T-helper 1 cell treated with Interleukin-12 subunit alpha and Interleukin-12 subunit beta and Interleukin-4 antibody, amounts not matched to agents 30 ng/mL and 1 ng/mL, for 36 hours (primary cell): ENCODE measurements around the gene ROPN1. TPM values are rescaled to one million over a fixed set of nuclear protein-coding genes. Genes with fewer than 3 reads are reported as not detected.
"Not testable (repeated sequence)": the region's sequence is repeated elsewhere in the genome, so short reads cannot be mapped to it uniquely, and the experiment has no call there.

Source experiments
- intact Hi-C: fragments of 100-400 bp; cut with micrococcal nuclease; formaldehyde crosslinking; loops from one replicate; pipeline ENCODE4 v1.15.1; 2024
- total RNA-seq: library from RNA; stranded (reverse); gene quantifications from 2 replicates; pipeline ENCODE4 v1.2.3, GENCODE V29; 2022

The ROPN1 gene
- total RNA-seq, 1 donor from 2014 or later: not detected

- intact Hi-C loops: not testable (repeated sequence)
Observed at GRCh38 chr3:124001366-124001765, 9.4 kb upstream of the ROPN1 start.

- intact Hi-C loops: no loop called here
Observed at GRCh38 chr3:123997543-123997942, 5.6 kb upstream of the ROPN1 start.

- intact Hi-C loops: no loop called here
Observed at GRCh38 chr3:123993818-123994217, 1.9 kb upstream of the ROPN1 start.

GRCh38 chr3:123986427-123986826 lies 5.5 kb downstream of the ROPN1 start:
- intact Hi-C loops: loop anchor here (10.0 kb wide), 1 partner anchor 262 kb away; no protein-coding TSS in a partner anchor

- intact Hi-C loops: loop anchor here (10.0 kb wide), 1 partner anchor 260 kb away; no protein-coding TSS in a partner anchor
Observed at GRCh38 chr3:123984957-123985356, 7.0 kb downstream of the ROPN1 start.

GRCh38 chr3:123984350-123984749 lies 7.6 kb downstream of the ROPN1 start:
- intact Hi-C loops: loop anchor here (10.0 kb wide), 1 partner anchor 260 kb away; no protein-coding TSS in a partner anchor

- intact Hi-C loops: loop anchor here (10.0 kb wide), 1 partner anchor 257 kb away; no protein-coding TSS in a partner anchor
Observed at GRCh38 chr3:123981317-123981716, 10.6 kb downstream of the ROPN1 start.

- intact Hi-C loops: loop anchor here (10.0 kb wide), 1 partner anchor 256 kb away; no protein-coding TSS in a partner anchor
Observed at GRCh38 chr3:123980539-123980938, 11.4 kb downstream of the ROPN1 start.

GRCh38 chr3:123979525-123980501 lies 12.1 kb downstream of the ROPN1 start:
- intact Hi-C loops: loop anchor here (10.0 kb wide), 1 partner anchor 255 kb away; no protein-coding TSS in a partner anchor

- intact Hi-C loops: not testable (repeated sequence)
Observed at GRCh38 chr3:123976904-123977303, 15.0 kb downstream of the ROPN1 start.

GRCh38 chr3:123976181-123976898 lies 15.6 kb downstream of the ROPN1 start:
- intact Hi-C loops: not testable (repeated sequence)

GRCh38 chr3:123975030-123975429 lies 16.9 kb downstream of the ROPN1 start:
- intact Hi-C loops: not testable (repeated sequence)

- intact Hi-C loops: no loop called here
Observed at GRCh38 chr3:123971406-123971805, 20.5 kb downstream of the ROPN1 start.

GRCh38 chr3:123967260-123967659 lies 24.7 kb downstream of the ROPN1 start:
- intact Hi-C loops: not testable (repeated sequence)

GRCh38 chr3:123966799-123967198 lies 25.1 kb downstream of the ROPN1 start:
- intact Hi-C loops: not testable (repeated sequence)

GRCh38 chr3:123964793-123965192 lies 27.1 kb downstream of the ROPN1 start:
- intact Hi-C loops: loop anchor here (5.0 kb wide), 2 partner anchors 68 to 768 kb away; partner anchors contain the start of genes KALRN and UMPS

- intact Hi-C loops: loop anchor here (1.0 to 5.0 kb wide), 5 partner anchors 71 to 771 kb away; partner anchors contain the start of genes HACD2, KALRN, MYLK and SEC22A
Observed at GRCh38 chr3:123961508-123961856, 30.4 kb downstream of the ROPN1 start.

- intact Hi-C loops: loop anchor here (1.0 to 5.0 kb wide), 5 partner anchors 71 to 771 kb away; partner anchors contain the start of genes HACD2, KALRN, MYLK and SEC22A
Observed at GRCh38 chr3:123960781-123961507, 31.0 kb downstream of the ROPN1 start, which contains the start of gene CCDC14. Gene CCDC14, minus strand, starts transcription at chr3:123961229. Its CDS starts 56 bp downstream, at chr3:123961173.

- intact Hi-C loops: no loop called here
Observed at GRCh38 chr3:123953735-123954134, 38.2 kb downstream of the ROPN1 start.

GRCh38 chr3:123952844-123953520 lies 38.9 kb downstream of the ROPN1 start:
- intact Hi-C loops: no loop called here
